Thyroid gland (tissue), 4 donors: ENCODE measurements around the gene NOL8. TPM values are rescaled to one million over a fixed set of nuclear protein-coding genes. Genes with fewer than 3 reads are reported as not detected.

Experiments used
- DNase-seq, 2 donors: peaks; one replicate each; pipeline ENCODE4 v3.0.0-alpha.2; 2019
- H3K27ac ChIP-seq, 3 donors: fragments of 200-600 bp; sonication (generic); 1 replicate in 2 of 3; 2 replicates in 1 of 3; pipeline ENCODE4 v1.5.1; 2016 to 2019; ENCODE audit warnings: mild to moderate bottlenecking in 1 of 3, moderate library complexity in 1 of 3
- H3K27me3 ChIP-seq: fragments of 200-600 bp; sonication (generic); one replicate; pipeline ENCODE4 v1.5.1; 2019
- H3K36me3 ChIP-seq, 2 donors: fragments of 200-600 bp; sonication (generic); one replicate each; pipeline ENCODE4 v1.5.1; 2016 to 2019
- H3K4me1 ChIP-seq, 2 donors: fragments of 200-600 bp; sonication (generic); one replicate each; pipeline ENCODE4 v1.5.1; 2017 to 2019
- H3K4me3 ChIP-seq, 3 donors: fragments of 200-600 bp; sonication (generic); replicated peaks in 1 of 3; 1 replicate in 2 of 3; 2 replicates in 1 of 3; pipeline ENCODE4 v1.5.1; 2016; ENCODE audit warnings: mild to moderate bottlenecking in 1 of 3
- H3K9me3 ChIP-seq: fragments of 200-600 bp; sonication (generic); one replicate; pipeline ENCODE4 v1.5.1; 2017
- CTCF ChIP-seq, 6 experiments: fragments of 200-600 bp in 3 of 6; fragments of 450-650 bp in 3 of 6; sonication (generic) in 3 of 6; IDR thresholded peaks; one replicate each; pipeline ENCODE4 v1.5.1; 2016 to 2019; ENCODE audit warnings: antibody characterized with exemption in 6 of 6, mild to moderate bottlenecking in 2 of 6, inconsistent platforms in 1 of 6, moderate library complexity in 1 of 6
- POLR2A ChIP-seq, 2 donors: fragments of 450-650 bp; IDR thresholded peaks; one replicate each; pipeline ENCODE4 v1.6.1; 2017; ENCODE audit warnings: antibody characterized with exemption in 2 of 2, mild to moderate bottlenecking in 2 of 2, moderate library complexity in 1 of 2
- WGBS, 2 donors: methylation state at CpG; one replicate each; pipeline ENCODE4 v1.1.5; 2017; 5-methylcytosine and 5-hydroxymethylcytosine counted together
- intact Hi-C: fragments of 100-400 bp; cut with DNase I; formaldehyde crosslinking; loops from one replicate; pipeline ENCODE4 v1.15.1; 2023
- total RNA-seq, 4 donors: library from RNA; depleted of rRNA; stranded (reverse); fragments of >200 nt; gene quantifications; one replicate each; pipeline ENCODE4 v1.2.3, GENCODE V29; 2016

NOL8 gene
- total RNA-seq, 4 donors from 2014 or later = 30.0 to 38.2 (median 33.6) TPM

- Histone ChIP-seq H3K27ac (peak overlapping the region; percentile 96 to 100 (median 98)), H3K9me3 (no peaks in the 10 kb centered on the region), H3K4me1 (peaks cover 15 to 16% of the 10 kb centered on the region in 2 donors), H3K36me3 (peaks cover 5 to 6% of the 10 kb centered on the region in 2 donors), H3K27me3 (no peaks in the 10 kb centered on the region), H3K4me3 (peak overlapping the region; percentile 50 to 60 (median 50))
- WGBS, 2 donors = 2 to 3% methylated on average over 14 to 27 of the region's 30 CpGs
- DNase-seq = no peak
- intact Hi-C loops = loop anchor here (5.0 kb wide), 1 partner anchor 466 kb away; no protein-coding TSS in a partner anchor
- TF ChIP-seq CTCF (IDR thresholded peaks at IDR 0.05) (no peak), POLR2A (IDR thresholded peaks at IDR 0.05) (no peak)
Measured at GRCh38 chr9:92325991-92326500, 896 bp upstream of the NOL8 start.

- no peak for DNase-seq
- intact Hi-C loops = loop anchor here (5.0 kb wide), 1 partner anchor 467 kb away; no protein-coding TSS in a partner anchor
- Histone ChIP-seq H3K4me1 (peaks cover 15 to 16% of the 10 kb centered on the region in 2 donors), H3K27me3 (no peaks in the 10 kb centered on the region), H3K9me3 (no peaks in the 10 kb centered on the region), H3K27ac (peak overlapping the region; percentile 96 to 100 (median 98)), H3K36me3 (peaks cover 8 to 9% of the 10 kb centered on the region in 2 donors), H3K4me3 (peak overlapping the region; percentile 50 to 60 (median 50))
- TF ChIP-seq POLR2A (IDR thresholded peaks at IDR 0.05) (peak in 1 of 2 donors; percentile 25), CTCF (IDR thresholded peaks at IDR 0.05) (no peak)
- WGBS, 2 donors = 0 to 1% methylated on average over 12 of the region's 12 CpGs
Measured at GRCh38 chr9:92324889-92325268, 271 bp downstream of the NOL8 start.

- 32 to 45% methylated on average over 2 of the region's 2 CpGs for WGBS, 2 donors
- Histone ChIP-seq H3K4me3 (peak overlapping the region; percentile 50 to 60 (median 50)), H3K27me3 (no peaks in the 10 kb centered on the region), H3K9me3 (no peaks in the 10 kb centered on the region), H3K36me3 (peaks cover 12 to 14% of the 10 kb centered on the region in 2 donors), H3K4me1 (peaks cover 15 to 16% of the 10 kb centered on the region in 2 donors), H3K27ac (peak overlapping the region in 1 of 3 donors; percentile 100)
- intact Hi-C loops = no loop called here
- DNase-seq = no peak
- TF ChIP-seq CTCF (IDR thresholded peaks at IDR 0.05) = no peak
- TF ChIP-seq POLR2A (IDR thresholded peaks at IDR 0.05) = no peak
Measured at GRCh38 chr9:92324431-92324830, 719 bp downstream of the NOL8 start.

- TF ChIP-seq CTCF (IDR thresholded peaks at IDR 0.05) = no peak
- TF ChIP-seq POLR2A (IDR thresholded peaks at IDR 0.05) = no peak
- no peak for DNase-seq
- H3K27ac ChIP-seq = no peak overlapping the region
- intact Hi-C loops = no loop called here
- no peaks in the 10 kb centered on the region for H3K4me1 ChIP-seq
- no peak overlapping the region for H3K4me3 ChIP-seq
- no peaks in the 10 kb centered on the region for H3K9me3 ChIP-seq
- H3K27me3 ChIP-seq = no peaks in the 10 kb centered on the region
- WGBS, 2 donors = 93 to 96% methylated on average over 5 of the region's 5 CpGs
- H3K36me3 ChIP-seq = peaks cover 42 to 46% of the 10 kb centered on the region in 2 donors
Measured at GRCh38 chr9:92315456-92315855, 9.7 kb downstream of the NOL8 start.

GRCh38 chr9:92313624-92314012 is 11.5 kb downstream of the NOL8 start:
- TF ChIP-seq POLR2A (IDR thresholded peaks at IDR 0.05) (no peak), CTCF (IDR thresholded peaks at IDR 0.05) (no peak)
- Histone ChIP-seq H3K27ac (no peak overlapping the region), H3K36me3 (peaks cover 41 to 48% of the 10 kb centered on the region in 2 donors), H3K27me3 (no peaks in the 10 kb centered on the region), H3K4me3 (no peak overlapping the region), H3K9me3 (no peaks in the 10 kb centered on the region), H3K4me1 (no peaks in the 10 kb centered on the region)
- intact Hi-C loops = no loop called here
- WGBS, 2 donors = 86 to 88% methylated on average over 2 of the region's 2 CpGs
- DNase-seq = no peak
